NT2/D1 (cell line): ENCODE data around the gene TRIM50.
"Not testable (repeated sequence)": the region's sequence is repeated elsewhere in the genome, so short reads cannot be mapped to it uniquely, and the experiment has no call there.

Source experiments
- DNase-seq: peaks from one replicate; pipeline ENCODE4 v3.0.0-alpha.2; 2011; ENCODE audit warnings: low read depth, low spot score
- H3K27me3 ChIP-seq: 2 replicates; pipeline ENCODE4 v1.6.0; 2011; ENCODE audit warnings: mild to moderate bottlenecking; ENCODE audit not compliant: insufficient read length, insufficient read depth
- H3K36me3 ChIP-seq: 2 replicates; pipeline ENCODE4 v1.6.1; 2011; ENCODE audit warnings: mild to moderate bottlenecking, low read length, mixed read lengths; ENCODE audit not compliant: insufficient read depth, insufficient read length
- H3K4me1 ChIP-seq: 2 replicates; pipeline ENCODE4 v1.5.1; 2011; ENCODE audit not compliant: insufficient read depth, insufficient read length
- H3K4me3 ChIP-seq: 2 replicates; pipeline ENCODE4 v1.5.1; 2011; ENCODE audit warnings: low read depth; ENCODE audit not compliant: insufficient read length
- H3K9ac ChIP-seq: 2 replicates; pipeline ENCODE4 v1.6.0; 2011; ENCODE audit warnings: low read depth; ENCODE audit not compliant: insufficient read length
- H3K9me3 ChIP-seq: 2 replicates; pipeline ENCODE4 v1.5.1; 2011; ENCODE audit warnings: mild to moderate bottlenecking, low read length; ENCODE audit not compliant: insufficient read depth

Gene TRIM50

DNA sequence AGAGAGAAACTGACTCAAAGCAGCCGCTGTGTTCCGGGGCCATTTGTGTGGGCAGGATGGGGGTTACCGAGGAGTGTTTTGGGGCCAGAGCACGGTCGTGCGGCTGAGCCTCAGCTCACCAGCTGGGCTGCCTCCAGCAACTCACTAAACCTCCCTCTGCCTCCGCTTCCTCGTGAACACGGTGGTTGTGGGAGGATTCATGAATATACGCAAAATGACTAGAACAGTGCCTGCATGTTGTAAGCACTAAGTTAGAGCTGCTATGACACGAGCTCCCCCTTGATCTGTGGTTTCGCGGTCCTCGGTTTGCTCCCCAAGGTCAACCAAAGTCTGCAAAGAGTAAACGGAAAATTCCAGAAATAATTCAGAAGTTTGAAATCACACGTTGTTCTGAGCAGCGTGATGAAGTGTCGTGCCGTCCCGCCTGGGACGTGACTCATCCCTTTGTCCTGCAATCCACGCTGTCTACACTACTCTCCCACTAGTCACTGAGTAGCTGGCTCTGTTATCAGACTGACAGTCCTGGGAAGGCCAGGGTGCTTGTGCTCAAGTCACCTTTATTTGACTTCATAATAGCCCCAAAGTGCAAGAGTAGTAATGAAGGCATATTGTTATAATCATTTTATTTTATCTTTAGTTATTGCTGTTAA lies 61.0 kb downstream of the TRIM50 start:
- DNase-seq, H3K9me3 ChIP-seq, H3K4me3 ChIP-seq, H3K36me3 ChIP-seq, H3K4me1 ChIP-seq, H3K27me3 ChIP-seq, H3K9ac ChIP-seq: not testable (repeated sequence)
